D721Med (cell line): Measurements from ENCODE around the gene GALNT14.

ENCODE experiments used
- DNase-seq: peaks from one replicate; pipeline ENCODE4 v3.0.0; 2011; ENCODE audit warnings: low spot score; ENCODE audit not compliant: insufficient read length
- FAIRE-seq: peaks from 2 replicates; lab custom pipeline; 2011; peaks lifted over from hg19 to GRCh38; lab: Jason Lieb, UNC
- CTCF ChIP-seq: IDR thresholded peaks from 2 replicates; pipeline ENCODE4 v1.5.1; 2012; ENCODE audit warnings: mild to moderate bottlenecking, control low read depth; ENCODE audit not compliant: insufficient read depth; ENCODE audit errors: missing control alignments

GALNT14 gene

DNA sequence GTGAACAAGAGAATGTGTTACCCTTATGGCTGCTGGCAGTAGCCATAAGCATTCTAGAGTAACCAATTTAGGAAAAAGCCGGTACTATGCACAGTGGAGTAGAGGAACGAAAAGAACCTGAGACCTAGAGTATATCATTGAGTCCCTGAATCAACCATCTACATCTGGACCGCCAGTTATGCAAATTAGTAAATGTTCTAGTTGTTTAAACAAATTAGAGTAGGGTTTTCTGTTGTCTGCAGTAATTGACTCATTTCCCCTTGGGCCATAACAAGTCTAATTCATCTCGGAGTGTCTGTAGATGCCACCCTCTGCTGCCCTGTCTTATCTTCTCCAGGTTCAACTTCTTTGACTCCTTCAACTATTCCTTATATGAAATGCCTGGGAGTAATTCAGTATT lies 270.9 kb downstream of the GALNT14 start:
- DNase-seq: no peak
- no peak for FAIRE-seq
- no peak for TF ChIP-seq CTCF

DNA sequence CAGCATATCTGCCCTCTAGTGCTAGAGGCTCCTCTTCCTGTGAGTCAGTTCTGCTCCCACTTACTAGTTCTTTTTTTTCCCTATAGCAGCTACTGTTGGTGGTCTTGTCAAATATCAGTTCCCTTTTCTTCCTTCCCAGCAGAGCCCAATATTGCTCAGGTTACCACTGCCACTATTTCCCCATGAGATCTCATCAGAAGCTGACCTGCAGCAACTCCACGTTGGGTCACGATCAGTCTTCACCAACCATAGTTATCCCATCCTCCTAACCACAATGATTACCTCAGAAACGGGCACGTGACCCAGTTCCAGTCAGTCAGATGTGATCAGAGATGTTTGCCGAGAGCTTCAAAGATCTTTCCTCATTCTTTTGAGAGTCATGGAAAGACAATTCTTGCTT lies 271.3 kb downstream of the GALNT14 start:
- no peak for DNase-seq
- no peak for FAIRE-seq
- no peak for TF ChIP-seq CTCF

DNA sequence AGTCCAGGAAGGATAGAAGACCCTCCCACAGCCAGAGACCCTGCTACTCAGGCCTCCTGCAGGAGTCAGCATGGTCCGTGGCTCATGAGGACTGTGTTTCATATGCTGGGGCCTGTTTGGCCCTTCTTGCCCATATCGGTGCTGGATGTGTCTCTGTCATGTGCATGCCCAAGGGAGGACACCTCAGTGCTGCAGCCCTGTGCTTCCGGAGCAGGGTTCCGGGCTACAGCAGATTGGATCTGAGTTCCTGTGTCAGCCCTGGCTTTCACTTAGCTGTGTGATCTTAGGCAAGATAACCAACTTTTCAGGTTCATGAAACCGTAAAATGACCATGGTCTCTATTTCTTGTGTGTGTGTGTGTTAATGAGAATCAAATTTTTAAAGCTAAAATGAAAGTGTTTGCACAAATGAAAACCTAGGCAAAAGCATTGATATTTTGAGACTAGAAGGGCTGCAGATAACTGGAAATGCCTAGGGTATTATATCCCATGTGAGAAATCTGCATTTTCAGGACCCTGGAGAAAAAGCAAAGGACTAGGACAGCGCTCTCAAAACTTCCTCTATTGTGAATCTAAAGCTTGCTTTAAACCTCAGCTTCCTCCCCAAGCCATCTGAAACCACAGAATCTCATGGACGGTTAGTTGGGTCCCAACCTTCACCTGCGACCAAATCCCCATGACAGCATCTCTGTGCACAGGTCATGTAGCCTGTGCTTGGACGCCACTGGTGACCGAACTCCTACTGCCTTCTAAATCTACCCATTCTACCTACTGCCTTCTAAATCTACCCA lies 272.2 kb downstream of the GALNT14 start:
- no peak for TF ChIP-seq CTCF
- DNase-seq (no peak), FAIRE-seq (no peak)

DNA sequence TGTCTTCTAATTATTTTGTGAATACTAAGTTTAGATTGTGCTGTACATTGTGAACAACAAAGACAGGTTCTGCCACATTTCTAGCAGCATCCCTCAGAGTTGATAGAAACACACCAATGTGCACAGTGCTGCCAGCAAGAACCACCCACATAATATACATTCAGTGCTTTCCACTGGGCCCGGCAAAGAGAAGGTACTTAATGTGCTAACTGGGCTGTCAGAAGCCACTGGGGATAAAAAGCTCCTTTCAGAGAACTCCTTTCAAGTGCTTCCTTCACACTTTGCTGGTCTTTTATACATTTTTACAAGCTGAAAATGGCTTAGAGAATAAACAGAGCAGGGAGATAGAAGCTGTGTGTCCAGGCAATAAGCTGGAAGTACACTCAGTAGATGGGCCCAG lies 273.0 kb downstream of the GALNT14 start:
- no peak for FAIRE-seq
- no peak for DNase-seq

GRCh38 chr2:30862054-30862651 lies 276.1 kb downstream of the GALNT14 start:
- peak; percentile 75 for TF ChIP-seq CTCF
- DNase-seq (no peak), FAIRE-seq (no peak)

More for the DNA sequence above, 273.0 kb downstream of the GALNT14 start:
- no peak for TF ChIP-seq CTCF

- FAIRE-seq: no peak
- no peak for TF ChIP-seq CTCF
- no peak for DNase-seq
Observed at GRCh38 chr2:30860726-30861125, 277.5 kb downstream of the GALNT14 start.
